Hematopoietic multipotent progenitor cell treated with erythropoietin and hydrocortisone succinate and interleukin-3 and kit ligand, for 17 days (in vitro differentiated cells): ENCODE results near the gene GIGYF2.

Source experiments
- DNase-seq: peaks from one replicate; pipeline ENCODE4 v3.0.0-alpha.2; 2015; ENCODE audit warnings: low spot score

The GIGYF2 gene

GRCh38 chr2:232863996-232864395, 166.9 kb downstream of the GIGYF2 start:
- no peak for DNase-seq

GRCh38 chr2:232865165-232865564, 168.0 kb downstream of the GIGYF2 start:
- no peak for DNase-seq

- no peak for DNase-seq
These were observed 169.0 kb downstream of the GIGYF2 start for GRCh38 chr2:232866104-232866503.

- no peak for DNase-seq
These were observed 172.2 kb downstream of the GIGYF2 start for GRCh38 chr2:232869138-232870017.

- no peak for DNase-seq
These were observed 173.1 kb downstream of the GIGYF2 start, which contains the start of gene SNORC for GRCh38 chr2:232870018-232870765. Gene SNORC, plus strand, starts transcription at chr2:232870264. Its CDS starts 78 bp downstream, at chr2:232870342.

GRCh38 chr2:232870766-232871371, 173.7 kb downstream of the GIGYF2 start:
- DNase-seq = no peak

- DNase-seq = no peak
These were observed 174.3 kb downstream of the GIGYF2 start for GRCh38 chr2:232871418-232871834.

- no peak for DNase-seq
These were observed 175.0 kb downstream of the GIGYF2 start for GRCh38 chr2:232871835-232872736.

- no peak for DNase-seq
These were observed 175.7 kb downstream of the GIGYF2 start for GRCh38 chr2:232872826-232873225.

GRCh38 chr2:232873292-232873908, 176.3 kb downstream of the GIGYF2 start:
- no peak for DNase-seq

- DNase-seq = no peak
These were observed 176.9 kb downstream of the GIGYF2 start for GRCh38 chr2:232873909-232874641.

GRCh38 chr2:232874677-232875223, 177.6 kb downstream of the GIGYF2 start:
- DNase-seq = no peak

- DNase-seq = no peak
These were observed 178.4 kb downstream of the GIGYF2 start for GRCh38 chr2:232875256-232876121.

GRCh38 chr2:232876161-232876977, 179.2 kb downstream of the GIGYF2 start:
- DNase-seq = no peak

- DNase-seq = no peak
These were observed 179.9 kb downstream of the GIGYF2 start for GRCh38 chr2:232876978-232877441.

- DNase-seq = no peak
These were observed 180.9 kb downstream of the GIGYF2 start for GRCh38 chr2:232877940-232878511.

- no peak for DNase-seq
These were observed 181.9 kb downstream of the GIGYF2 start for GRCh38 chr2:232878855-232879617.
